Activated B cell treated with CpG ODN at 0.5 μM for 24 hours (primary cell): ENCODE results near the gene ODC1. TPM values are rescaled to one million over a fixed set of nuclear protein-coding genes. Genes with fewer than 3 reads are reported as not detected.
"Not testable (repeated sequence)": the region's sequence is repeated elsewhere in the genome, so short reads cannot be mapped to it uniquely, and the experiment has no call there.

Experiments
- ATAC-seq: fragments of 200-7000 bp; cut with Tn5 transposase; one replicate; pipeline ENCODE4 v1.10.0; 2021; ENCODE audit warnings: low read depth, mild to moderate bottlenecking, moderate library complexity
- CTCF ChIA-PET: fragments of 350-600 bp; sonication (Branson Sonifier 250); formaldehyde crosslinking; loops from one replicate; lab custom pipeline; 2021; ENCODE audit warnings: antibody characterized with exemption; lab: Charles Lee
- POLR2A ChIA-PET: fragments of 350-600 bp; sonication (Branson Sonifier 250); formaldehyde crosslinking; loops from one replicate; lab custom pipeline; 2021; ENCODE audit warnings: antibody characterized with exemption; lab: Charles Lee
- DNase-seq: peaks from one replicate; pipeline ENCODE4 v3.0.0; 2022
- H3K27ac Mint-ChIP-seq: one replicate; pipeline ENCODE4 v1.8.0; 2020; ENCODE audit warnings: mixed read lengths
- H3K27me3 Mint-ChIP-seq: one replicate; pipeline ENCODE4 v1.8.0; 2021; ENCODE audit warnings: mixed read lengths
- H3K36me3 Mint-ChIP-seq: one replicate; pipeline ENCODE4 v1.8.0; 2021; ENCODE audit warnings: low read depth, mixed read lengths
- H3K4me1 Mint-ChIP-seq: one replicate; pipeline ENCODE4 v1.8.0; 2021; ENCODE audit warnings: mixed read lengths
- H3K4me3 Mint-ChIP-seq: one replicate; pipeline ENCODE4 v1.8.0; 2020; ENCODE audit warnings: mild to moderate bottlenecking, mixed read lengths
- H3K9me3 Mint-ChIP-seq: one replicate; pipeline ENCODE4 v1.8.0; 2020; ENCODE audit warnings: mixed read lengths
- CTCF ChIP-seq: fragments of 200-600 bp; IDR thresholded peaks from one replicate; pipeline ENCODE4 v1.8.0; 2022; ENCODE audit warnings: antibody characterized with exemption, mild to moderate bottlenecking
- intact Hi-C: fragments of 100-400 bp; cut with micrococcal nuclease; formaldehyde crosslinking; loops from one replicate; pipeline ENCODE4 v1.15.1; 2024
- total RNA-seq: library from RNA; stranded (reverse); gene quantifications from 2 replicates; pipeline ENCODE4 v1.2.3, GENCODE V29; 2022

The ODC1 gene
- total RNA-seq, 1 donor from 2014 or later = 192 TPM

GRCh38 chr2:10462178-10463083 is 14.3 kb upstream of the ODC1 start:
- DNase-seq (no peak), ATAC-seq (no peak)
- Mint-ChIP-seq H3K9me3 (no peaks in the 10 kb centered on the region), H3K4me1 (no peaks in the 10 kb centered on the region), H3K27ac (no peak overlapping the region), H3K27me3 (peaks cover 14% of the 10 kb centered on the region), H3K4me3 (no peak overlapping the region), H3K36me3 (no peaks in the 10 kb centered on the region)
- no peak for TF ChIP-seq CTCF
- ChIA-PET CTCF (no interaction called here), POLR2A (no interaction called here)
- intact Hi-C loops = no loop called here

- no peaks in the 10 kb centered on the region for H3K9me3 Mint-ChIP-seq
- DNase-seq (no peak), ATAC-seq (no peak)
- intact Hi-C loops = no loop called here
- CTCF ChIA-PET = no interaction called here
- H3K27me3 Mint-ChIP-seq = peaks cover 14% of the 10 kb centered on the region
- no peaks in the 10 kb centered on the region for H3K4me1 Mint-ChIP-seq
- no peak for TF ChIP-seq CTCF
- POLR2A ChIA-PET = no interaction called here
- H3K4me3 Mint-ChIP-seq = no peak overlapping the region
- no peak overlapping the region for H3K27ac Mint-ChIP-seq
- H3K36me3 Mint-ChIP-seq = no peaks in the 10 kb centered on the region
Measured at GRCh38 chr2:10460366-10460796, 12.3 kb upstream of the ODC1 start.

GRCh38 chr2:10457846-10458598 is 9.9 kb upstream of the ODC1 start:
- Mint-ChIP-seq H3K4me1 (no peaks in the 10 kb centered on the region), H3K27me3 (peaks cover 14% of the 10 kb centered on the region), H3K36me3 (no peaks in the 10 kb centered on the region), H3K9me3 (no peaks in the 10 kb centered on the region), H3K27ac (no peak overlapping the region), H3K4me3 (no peak overlapping the region)
- TF ChIP-seq CTCF = no peak
- no peak for DNase-seq
- CTCF ChIA-PET = no interaction called here
- intact Hi-C loops = no loop called here
- POLR2A ChIA-PET = no interaction called here
- ATAC-seq = no peak

GRCh38 chr2:10457195-10457594 is 9.1 kb upstream of the ODC1 start:
- intact Hi-C loops = not testable (repeated sequence)

GRCh38 chr2:10454505-10454904 is 6.4 kb upstream of the ODC1 start:
- Mint-ChIP-seq H3K4me3 (no peak overlapping the region), H3K4me1 (peaks cover 4% of the 10 kb centered on the region), H3K9me3 (no peaks in the 10 kb centered on the region), H3K27ac (no peak overlapping the region), H3K27me3 (no peaks in the 10 kb centered on the region), H3K36me3 (no peaks in the 10 kb centered on the region)
- ChIA-PET POLR2A (no interaction called here), CTCF (no interaction called here)
- intact Hi-C loops = no loop called here
- no peak for TF ChIP-seq CTCF
- no peak for ATAC-seq
- DNase-seq = no peak

More at GRCh38 chr2:10457195-10457594, 9.1 kb upstream of the ODC1 start:
- H3K36me3 Mint-ChIP-seq, H3K9me3 Mint-ChIP-seq, ATAC-seq, DNase-seq, H3K27ac Mint-ChIP-seq, H3K4me3 Mint-ChIP-seq, POLR2A ChIA-PET, H3K4me1 Mint-ChIP-seq, CTCF ChIA-PET, H3K27me3 Mint-ChIP-seq: not testable (repeated sequence)
